Transverse colon (tissue), 3 donors: ENCODE data around the gene HSP90AA1.

ENCODE experiments used
- CTCF ChIP-seq, 5 experiments: fragments of 200-600 bp in 3 of 5; fragments of 450-650 bp in 2 of 5; sonication (generic) in 3 of 5; IDR thresholded peaks; 1 replicate in 2 of 5; 2 replicates in 3 of 5; pipeline ENCODE4 v1.5.1; 2016 to 2017; ENCODE audit warnings: antibody characterized with exemption in 5 of 5, inconsistent platforms in 3 of 5, mild to moderate bottlenecking in 2 of 5, moderate library complexity in 1 of 5
- POLR2A ChIP-seq: fragments of 450-650 bp; IDR thresholded peaks from one replicate; pipeline ENCODE4 v1.6.1; 2016; ENCODE audit warnings: antibody characterized with exemption, mild to moderate bottlenecking, moderate library complexity

GRCh38 chr14:102084931-102085330 is 1.9 kb downstream of the HSP90AA1 start:
- TF ChIP-seq CTCF (IDR thresholded peaks at IDR 0.05) (no peak), POLR2A (no peak)
